HT1080 (cell line): Measurements from ENCODE around the gene MORN2. TPM values are rescaled to one million over a fixed set of nuclear protein-coding genes. Genes with fewer than 3 reads are reported as not detected.
A peak's percentile ranks its signal among the peaks of the same experiment; 100 is the strongest.

Source experiments
- DNase-seq: peaks from one replicate; pipeline ENCODE4 v3.0.0-alpha.2; 2015; ENCODE audit warnings: low read depth
- polyA plus RNA-seq, 2 experiments: library from polyadenylated mRNA; depleted of rRNA; stranded (reverse); fragments of >200 nt; gene quantifications; 2 replicates each; pipeline ENCODE4 v1.2.3, GENCODE V29; 2015
- total RNA-seq: library from RNA; depleted of rRNA; stranded (reverse); fragments of >200 nt; shearing (Covaris generic); gene quantifications from 2 replicates; pipeline ENCODE4 v1.2.3, GENCODE V29; 2014; rRNA removed

The MORN2 gene
- 11.3 and 11.6 TPM in 2 replicates for total RNA-seq
- polyA plus RNA-seq (2015; cell fraction: cytosol; rRNA removed) = 30.1 and 33.0 TPM in 2 replicates
- 10.3 and 11.6 TPM in 2 replicates for polyA plus RNA-seq (2015; cell fraction: nucleus; rRNA removed)

GRCh38 chr2:38875576-38876367, at the start of gene MORN2, which contains the start of gene DHX57:
Gene MORN2, plus strand, starts transcription at chr2:38875976.
Gene DHX57, minus strand, starts transcription at chr2:38875934. Its CDS starts 7,529 bp downstream, at chr2:38868405.
- peak; percentile 86 for DNase-seq

DNA sequence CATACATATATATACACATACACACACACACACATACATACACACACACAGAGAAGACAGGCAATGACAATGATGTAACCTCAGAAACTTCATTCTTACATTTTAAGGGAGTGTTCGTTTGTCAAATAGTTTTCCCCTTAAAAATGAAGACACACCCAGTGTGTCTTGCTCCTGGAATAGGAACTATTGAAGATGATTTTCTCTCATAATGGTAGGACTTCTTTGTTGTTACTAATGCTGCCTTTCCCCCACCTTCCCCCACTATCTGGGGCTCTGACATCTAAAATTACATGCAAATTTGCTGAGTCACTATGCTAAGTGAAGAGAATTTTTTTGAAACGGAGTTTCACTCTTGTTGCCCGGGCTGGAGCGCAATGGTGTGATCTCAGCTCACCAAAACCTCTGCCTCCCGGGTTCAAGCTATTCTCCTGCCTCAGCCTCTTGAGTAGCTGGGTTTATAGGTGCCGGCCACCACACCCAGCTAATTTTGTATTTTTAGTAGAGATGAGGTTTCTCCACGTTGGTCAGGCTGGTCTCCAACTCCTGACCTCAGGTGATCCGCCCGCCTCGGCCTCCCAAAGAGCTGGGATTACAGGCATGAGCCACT, 48.1 kb upstream of the MORN2 start:
- DNase-seq = peak; percentile 48

DNA sequence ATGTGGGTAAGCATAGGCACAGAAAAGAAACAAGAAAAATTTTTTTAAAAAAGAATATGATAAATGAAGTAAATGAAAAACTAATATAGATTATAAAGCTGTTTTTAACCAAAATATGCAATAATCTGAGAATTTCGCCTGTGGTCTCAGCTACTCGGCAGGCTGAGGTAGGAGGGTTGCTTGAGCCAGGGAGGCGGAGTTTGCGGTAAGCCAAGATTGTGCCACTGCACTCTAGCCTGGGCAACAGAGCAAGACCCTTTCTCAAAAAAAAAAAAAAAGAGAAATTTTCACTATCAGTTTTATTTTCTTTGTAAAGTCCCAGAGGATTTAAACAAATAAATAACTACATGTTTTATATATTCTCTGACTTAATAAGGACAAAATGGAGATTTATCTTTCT, 47.3 kb upstream of the MORN2 start:
- DNase-seq = no peak

DNA sequence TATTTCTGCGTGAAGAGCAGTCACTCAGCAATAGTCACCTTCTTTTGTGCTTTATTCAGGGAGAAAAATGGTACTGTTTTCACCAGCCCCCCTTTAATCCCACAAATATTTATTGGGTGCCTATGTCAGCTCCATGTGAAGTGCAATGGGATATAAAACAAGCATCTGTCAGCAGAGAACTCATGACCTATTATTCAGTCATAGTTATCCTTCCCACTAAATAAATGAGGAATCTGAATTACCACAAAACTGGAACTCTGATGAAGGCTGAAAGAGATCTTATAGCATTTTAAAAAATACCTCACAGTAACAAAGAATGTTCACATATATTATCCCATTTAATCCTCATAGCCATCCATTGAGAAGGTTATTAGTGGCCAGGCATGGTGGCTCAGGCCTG, 45.8 kb upstream of the MORN2 start:
- DNase-seq = no peak

DNA sequence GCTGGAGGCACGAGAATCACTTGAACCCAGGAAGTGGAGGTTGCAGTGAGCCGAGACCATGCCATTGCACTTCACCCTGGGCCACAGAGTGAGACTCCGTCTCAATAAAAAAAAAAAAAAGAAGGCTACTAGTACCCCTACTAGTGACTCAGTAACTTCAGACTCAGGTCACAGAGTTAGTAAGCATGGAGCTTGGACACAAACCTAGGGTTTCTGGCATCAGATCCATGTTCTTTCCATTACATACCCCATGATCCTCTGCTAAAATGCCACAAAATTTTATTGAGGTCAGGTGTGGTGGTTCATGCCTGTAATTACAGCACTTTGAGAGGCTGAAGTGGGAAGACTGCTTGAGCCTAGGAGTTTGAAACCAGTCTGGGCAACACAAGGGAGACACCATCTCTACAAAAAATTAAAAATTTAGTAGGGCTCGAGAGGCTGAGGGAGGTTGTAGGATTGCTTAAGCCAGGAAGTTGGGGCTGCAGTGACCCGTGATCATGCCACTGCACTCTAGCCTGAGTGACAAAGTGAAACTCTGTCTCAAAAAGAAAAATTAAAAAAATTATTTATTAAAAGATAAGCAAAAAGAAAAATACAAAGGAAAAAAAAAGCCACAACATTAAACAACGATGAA, 45.1 kb upstream of the MORN2 start:
- DNase-seq = no peak

DNA sequence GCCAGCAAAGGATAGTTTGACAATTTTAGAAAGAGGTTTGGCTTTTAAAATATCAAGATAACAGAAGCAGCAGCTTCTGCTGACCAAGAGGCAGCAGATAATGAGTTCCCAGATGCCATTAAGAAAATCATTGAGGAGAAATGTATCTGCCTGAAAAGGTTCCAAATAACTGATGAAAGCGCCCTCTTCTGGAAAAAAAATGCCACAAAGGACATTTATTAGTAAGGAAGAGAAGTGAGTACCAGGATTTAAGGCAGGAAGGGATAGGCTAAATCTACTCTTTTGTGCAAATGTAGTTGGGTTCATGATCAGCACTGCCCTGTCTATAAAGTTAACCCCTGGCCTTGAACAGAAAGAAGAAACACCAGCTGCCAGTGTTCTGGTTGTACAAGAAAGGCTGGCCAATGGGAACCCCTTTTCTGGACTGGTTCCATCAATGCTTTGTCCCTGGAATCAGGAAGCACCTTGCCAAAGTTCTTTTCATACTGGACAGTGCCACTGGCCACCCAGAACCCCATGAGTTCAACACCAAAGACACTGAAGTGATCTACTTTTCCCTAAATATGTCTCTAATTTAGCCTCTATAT, 40.7 kb upstream of the MORN2 start:
- peak; percentile 7 for DNase-seq

DNA sequence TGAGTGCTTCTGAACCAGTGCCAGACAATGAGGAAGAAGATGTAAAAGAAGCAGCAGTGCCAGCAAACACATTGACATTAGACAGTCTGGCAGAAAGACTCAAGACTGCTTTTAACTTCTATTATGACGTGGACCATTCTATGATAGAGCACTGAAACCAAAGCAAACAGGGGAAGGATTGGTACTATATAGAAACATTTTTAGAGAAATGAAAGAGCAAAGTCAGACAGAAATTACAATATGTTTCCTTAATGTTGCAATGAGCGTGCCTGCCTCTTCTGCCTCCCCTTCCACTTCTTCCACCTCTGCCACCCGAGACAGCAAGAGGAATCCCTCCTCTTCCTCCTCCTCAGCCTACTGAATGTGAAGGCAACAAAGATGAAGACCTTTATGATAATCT, 39.8 kb upstream of the MORN2 start:
- no peak for DNase-seq

GRCh38 chr2:38836791-38837190, 39.0 kb upstream of the MORN2 start:
- DNase-seq = no peak

DNA sequence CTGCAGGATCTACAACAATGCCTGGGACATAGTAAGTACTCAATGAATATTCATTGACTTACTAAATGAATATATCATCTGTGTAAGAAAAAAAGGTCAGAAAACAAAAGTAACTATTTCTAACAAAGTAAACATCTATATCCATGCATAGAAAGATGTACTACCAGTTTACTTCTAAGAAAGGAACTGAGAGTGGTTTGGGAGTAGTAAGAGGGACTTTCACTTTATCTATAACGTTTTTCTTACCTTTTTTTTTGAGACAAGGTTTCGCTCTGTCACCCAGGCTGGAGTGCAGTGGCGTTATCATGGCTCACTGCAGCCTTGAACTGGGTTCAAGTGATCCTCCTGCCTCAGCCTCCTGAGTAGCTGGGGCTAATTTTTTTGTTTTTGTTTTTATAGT, 25.7 kb upstream of the MORN2 start:
- no peak for DNase-seq

DNA sequence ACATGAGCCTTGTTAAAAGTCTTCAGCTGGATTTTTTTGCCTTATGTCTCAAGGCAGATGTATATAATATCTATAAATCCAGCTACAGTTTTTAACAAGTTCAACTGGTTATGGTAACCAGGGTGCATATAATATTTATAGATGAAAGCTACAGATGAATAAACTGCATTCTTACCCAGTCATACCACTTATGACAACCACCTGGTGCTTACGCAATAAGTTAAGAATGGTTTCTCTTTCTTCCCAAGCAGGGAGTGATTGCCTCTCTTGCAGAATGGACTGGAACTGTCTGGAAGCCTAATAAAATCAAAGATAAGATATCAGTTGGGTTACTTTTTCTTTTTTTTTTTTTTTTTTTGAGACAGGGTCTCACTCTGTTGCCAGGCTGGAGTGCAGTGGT, 19.6 kb upstream of the MORN2 start:
- DNase-seq = no peak

- no peak for DNase-seq
Measured at GRCh38 chr2:38862476-38862875, 13.3 kb upstream of the MORN2 start.

GRCh38 chr2:38863061-38863695, 12.6 kb upstream of the MORN2 start:
- DNase-seq = no peak

- DNase-seq = peak; percentile 74
Measured at GRCh38 chr2:38866773-38867443, 8.9 kb upstream of the MORN2 start.

- DNase-seq = no peak
Measured at GRCh38 chr2:38871432-38871831, 4.3 kb upstream of the MORN2 start.

DNA sequence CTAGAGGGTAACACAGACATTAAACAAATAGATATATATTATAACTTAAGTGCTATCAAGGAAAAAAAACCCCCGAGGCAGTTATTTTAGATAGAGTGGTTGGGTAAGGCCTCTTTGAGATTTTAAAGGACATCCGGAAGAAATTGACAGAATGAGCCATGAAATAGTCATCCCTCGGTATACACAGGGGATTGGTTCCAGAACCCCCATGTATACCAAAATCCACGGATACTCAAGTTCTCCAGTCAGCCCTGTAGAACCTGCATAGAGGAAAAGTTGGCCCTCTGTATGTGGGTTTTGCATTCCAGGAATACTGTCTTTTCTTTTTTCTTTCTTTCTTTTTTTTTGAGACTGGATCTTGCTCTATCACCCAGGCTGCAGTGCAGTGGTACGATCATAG, 2.0 kb upstream of the MORN2 start:
- no peak for DNase-seq

DNA sequence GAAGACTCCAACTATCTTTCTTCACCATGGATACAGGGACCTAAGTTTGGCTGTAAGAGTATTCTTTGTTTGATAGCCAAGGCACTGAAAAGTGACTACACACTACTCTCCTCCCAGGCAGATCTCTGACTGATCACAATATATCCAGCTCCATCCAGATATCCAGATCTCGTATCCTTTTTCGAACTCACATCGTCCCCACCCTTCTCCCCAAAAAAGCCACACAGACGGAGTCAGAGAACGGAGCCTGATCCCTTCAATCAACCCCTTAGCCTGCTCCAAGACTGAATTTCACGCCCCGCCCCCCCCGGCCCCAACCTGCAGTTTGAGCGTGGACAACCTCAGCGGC, 575 bp upstream of the MORN2 start:
- no peak for DNase-seq

GRCh38 chr2:38876407-38876806, 631 bp downstream of the MORN2 start:
- no peak for DNase-seq

DNA sequence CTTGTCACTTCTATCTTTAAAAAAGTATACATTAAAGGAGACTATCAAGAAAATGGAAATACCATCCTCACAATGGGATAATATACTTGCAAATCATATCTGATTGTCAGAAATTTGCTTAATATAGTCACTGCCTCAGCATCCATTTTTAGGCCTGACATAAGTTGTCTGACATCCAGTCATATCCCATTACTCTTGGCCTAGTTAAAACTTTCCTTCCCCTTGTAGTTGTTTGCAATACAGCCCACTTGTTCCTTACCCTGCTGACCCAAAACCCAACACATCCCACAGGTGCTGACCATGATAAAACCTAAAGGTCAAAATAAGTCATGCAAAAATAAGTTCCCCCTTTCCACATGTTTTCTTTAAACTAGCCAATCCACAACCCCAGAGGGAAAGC, 10.3 kb downstream of the MORN2 start:
- no peak for DNase-seq

DNA sequence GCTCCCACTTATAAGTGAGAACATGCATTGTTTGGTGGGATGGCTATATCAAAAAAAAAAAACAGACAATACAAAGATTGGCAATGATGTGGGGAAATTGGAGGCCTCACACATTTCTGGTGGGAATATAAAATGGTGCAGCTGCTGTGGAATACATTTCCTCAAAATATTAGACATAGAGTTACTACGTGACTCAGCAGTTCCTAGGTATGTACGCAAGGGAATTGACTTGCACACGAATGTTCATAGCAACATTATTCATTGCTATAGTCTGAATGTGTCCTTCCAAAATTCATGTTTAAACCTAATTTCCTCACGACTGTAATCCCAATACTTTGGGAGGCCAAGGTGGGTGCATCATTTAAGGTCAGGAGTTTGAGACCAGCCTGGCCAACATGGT, 11.6 kb downstream of the MORN2 start:
- DNase-seq = no peak

DNA sequence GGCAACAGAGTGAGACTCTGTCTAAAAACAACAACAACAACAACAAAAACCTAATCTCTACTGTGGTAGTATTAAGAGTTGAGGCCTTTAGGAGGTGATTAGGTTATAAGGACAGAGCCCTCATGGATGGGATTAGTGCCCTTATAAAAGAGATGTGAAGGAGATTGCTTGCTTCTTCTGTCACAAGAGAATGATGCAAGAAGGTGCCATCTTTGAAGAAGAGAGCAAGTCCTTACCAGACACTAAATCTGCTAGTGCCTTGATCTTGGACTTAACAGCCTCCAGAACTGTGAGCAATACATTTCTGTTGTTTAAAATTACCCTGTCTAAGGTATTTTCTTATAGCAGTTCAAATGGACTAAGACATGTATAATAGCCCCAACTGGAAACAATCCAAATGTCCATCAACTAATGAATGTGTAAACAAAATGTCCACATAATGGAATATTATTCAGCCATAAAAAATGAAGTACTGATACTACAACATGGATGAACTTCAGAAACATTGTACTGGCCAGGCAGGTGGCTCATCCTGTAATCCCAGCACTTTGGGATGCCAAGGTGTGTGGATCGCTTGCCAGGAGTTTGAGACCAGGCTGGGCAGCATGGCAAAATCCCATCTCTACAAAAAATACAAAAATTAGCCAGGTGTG, 12.3 kb downstream of the MORN2 start:
- DNase-seq = no peak
